Measurements from ENCODE around the gene LITAF. TPM values are rescaled to one million over a fixed set of nuclear protein-coding genes. Genes with fewer than 3 reads are reported as not detected.

The LITAF gene
- total RNA-seq, 1 experiment from 2014 or later, result 84.2 TPM

GRCh38 chr16:11547118-11547916, 39.4 kb downstream of the LITAF start:
- no peak for DNase-seq (ENCODE audit: low read depth, low spot score)
- TF ChIP-seq, protein P1, sequence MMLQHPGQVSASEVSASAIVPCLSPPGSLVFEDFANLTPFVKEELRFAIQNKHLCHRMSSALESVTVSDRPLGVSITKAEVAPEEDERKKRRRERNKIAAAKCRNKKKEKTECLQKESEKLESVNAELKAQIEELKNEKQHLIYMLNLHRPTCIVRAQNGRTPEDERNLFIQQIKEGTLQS (IDR thresholded peaks at IDR 0.05), result no peak
- no peak for TF ChIP-seq POLR2A (IDR thresholded peaks at IDR 0.05; ENCODE audit: borderline replicate concordance, extremely low read depth, insufficient read depth, insufficient read length)
- no peak for TF ChIP-seq YY1 (IDR thresholded peaks at IDR 0.05; ENCODE audit: extremely low read depth, insufficient replicate concordance, low read depth, low read length)
- no peak for TF ChIP-seq EGR1 (IDR thresholded peaks at IDR 0.05; ENCODE audit: low read depth)
- TF ChIP-seq SP1 (IDR thresholded peaks at IDR 0.05; ENCODE audit: low read depth), result no peak
- TF ChIP-seq ELF1 (IDR thresholded peaks at IDR 0.05; ENCODE audit: borderline replicate concordance, low read depth), result no peak
- no peak for TF ChIP-seq CTCF (IDR thresholded peaks at IDR 0.05 in 2 of 3, conservative IDR thresholded peaks at IDR 0.05 in 1 of 3; ENCODE audit: borderline replicate concordance in 1 of 3, insufficient read depth in 1 of 3, low read depth in 2 of 3, low read length in 2 of 3)
- TF ChIP-seq ZFX (IDR thresholded peaks at IDR 0.05), result no peak
- no peak for TF ChIP-seq POLR2AphosphoS5 (IDR thresholded peaks at IDR 0.05; ENCODE audit: low read depth, low read length)
- no peak for TF ChIP-seq ZNF274 (IDR thresholded peaks at IDR 0.05; ENCODE audit: low read depth, low read length)
- no peak for TF ChIP-seq FOSL1 (IDR thresholded peaks at IDR 0.05; ENCODE audit: low read depth)
- TF ChIP-seq RAD21 (IDR thresholded peaks at IDR 0.05; ENCODE audit: low read depth), result no peak
- Histone ChIP-seq H3K79me2 (ENCODE audit: insufficient read depth, low read length) (no peaks in the 10 kb centered on the region), H3K36me3 (ENCODE audit: control insufficient read depth in 1 of 2, insufficient read depth in 2 of 2, low read length in 2 of 2) (peaks cover 9 to 19% of the 10 kb centered on the region in 2 experiments), H3K4me2 (ENCODE audit: low read length) (no peak overlapping the region), H2AFZ (ENCODE audit: low read depth, low read length, poor library complexity, severe bottlenecking) (no peak overlapping the region), H3K9me3 (ENCODE audit: control insufficient read depth in 1 of 2, insufficient read depth in 1 of 2, low read depth in 1 of 2, low read length in 2 of 2) (no peaks in the 10 kb centered on the region), H3K4me1 (ENCODE audit: control insufficient read depth in 1 of 2, insufficient read depth in 2 of 2, low read length in 2 of 2) (peaks cover 0 to 6% of the 10 kb centered on the region in 2 experiments; a peak in 1 of 4 replicates), H3K27me3 (ENCODE audit: insufficient read depth, low read length) (no peaks in the 10 kb centered on the region), H3K9ac (ENCODE audit: low read length) (no peak overlapping the region), H3K4me3 (replicated peaks in 1 of 2; ENCODE audit: low read depth in 1 of 2, low read length in 2 of 2) (no peak overlapping the region), H4K20me1 (ENCODE audit: insufficient read depth) (no peaks in the 10 kb centered on the region), H3K27ac (ENCODE audit: low read depth, low read length) (no peak overlapping the region), H3K9me2 (ENCODE audit: insufficient read depth) (no peaks in the 10 kb centered on the region)
- ATAC-seq, result no peak
- ChIA-PET RAD21 (ENCODE audit: low non-redundant PET in 1 of 2, low total read pairs in 2 of 2, uncharacterized antibody in 2 of 2, unreplicated experiment in 2 of 2) (no interaction called here), CTCF (interaction anchor here (1.3 to 1.9 kb wide), 2 partner anchors 15 to 17 kb away, joined by 3 to 6 read pairs; no protein-coding TSS in a partner anchor), POLR2A (no interaction called here)
- intact Hi-C loops (cut with micrococcal nuclease), result no loop called here
- BruUV-seq (replicated peaks), result no TSS peak

Measured in HCT116 (cell line).